ENCODE results near the gene TWNK.
A peak's percentile ranks its signal among the peaks of the same experiment; 100 is the strongest.

The TWNK gene

DNA sequence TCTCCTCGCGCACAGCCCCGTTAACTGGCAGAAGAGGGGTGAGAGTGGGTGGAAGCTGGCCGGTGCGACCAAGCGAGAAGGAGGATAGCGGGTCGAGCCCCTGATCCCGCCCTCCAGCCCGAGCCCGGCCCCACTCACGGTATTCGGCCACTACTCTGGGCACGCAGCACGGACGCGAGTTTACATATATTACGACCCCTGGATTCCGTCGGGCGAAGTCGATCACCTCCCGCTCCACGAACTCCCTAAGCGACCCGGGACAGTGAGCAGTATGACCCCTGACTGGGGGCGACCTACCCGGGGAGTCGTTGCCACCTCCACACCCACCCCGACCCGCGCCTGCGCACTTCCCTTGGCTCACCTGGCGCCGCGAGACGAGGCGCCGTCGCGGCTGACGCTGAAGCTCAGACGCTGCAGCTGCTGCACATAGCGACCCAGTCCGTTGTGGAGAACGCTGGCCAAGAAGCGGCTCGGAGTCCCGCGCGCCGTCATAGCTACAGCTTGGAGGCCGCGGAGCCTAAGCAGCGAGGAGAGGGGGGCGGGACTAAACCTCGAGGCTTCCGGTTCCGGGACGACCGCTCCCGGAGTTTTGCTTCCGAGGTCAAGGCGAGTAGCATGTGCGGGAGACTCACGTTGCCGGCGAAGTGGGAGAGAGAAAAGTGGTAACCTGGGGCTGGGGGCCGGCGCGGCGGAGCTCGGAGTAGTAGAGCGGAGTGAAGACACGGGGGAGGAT, at the start of gene TWNK, which contains the start of gene MRPL43:
TWNK (plus strand) TSS at position 592 of the 733 bp plus-strand sequence. CDS start 668 bp downstream, outside the sequence.
MRPL43 (minus strand) TSS at position 546 of the 733 bp plus-strand sequence; CDS start at position 492, 54 bp downstream.
- no peaks in the 10 kb centered on the region for H3K9me3 Mint-ChIP-seq (ENCODE audit: low read depth)
- H3K4me1 Mint-ChIP-seq (ENCODE audit: low read depth): peaks cover 44% of the 10 kb centered on the region
- peak within 1 kb of the TSS; percentile 99 for H3K4me3 Mint-ChIP-seq
- H3K36me3 Mint-ChIP-seq: peaks cover 17% of the 10 kb centered on the region
- H3K27ac Mint-ChIP-seq: peak within 1 kb of the TSS; percentile 99
- no peaks in the 10 kb centered on the region for H3K27me3 Mint-ChIP-seq

DNA sequence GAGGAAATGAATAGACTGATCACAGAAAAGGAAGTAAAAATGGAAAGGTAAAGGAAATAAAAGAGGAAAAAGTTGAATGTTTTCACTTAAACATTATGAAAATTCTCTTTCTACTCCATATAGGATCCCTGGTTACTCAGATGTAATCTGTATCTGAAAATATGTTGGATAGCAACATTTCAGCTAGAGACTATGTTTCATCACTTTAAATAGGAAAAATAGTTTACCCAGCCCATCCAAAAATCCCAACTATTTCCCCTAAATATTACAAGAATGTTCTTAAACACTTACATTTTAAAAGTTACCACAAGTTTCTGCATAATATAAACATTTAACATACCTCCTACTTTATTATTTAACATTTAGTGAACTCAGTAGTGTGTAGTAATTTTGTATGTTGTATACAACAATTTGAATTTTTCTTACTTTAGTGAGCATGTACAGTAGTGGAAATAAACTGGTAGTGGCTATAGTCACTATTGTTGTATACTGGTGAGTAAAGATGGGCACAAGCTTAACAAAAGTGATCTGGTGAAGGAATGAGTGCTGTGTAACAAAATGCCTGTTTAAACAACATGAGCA, 47.5 kb upstream of the TWNK start:
- Mint-ChIP-seq H3K27me3 (no peaks in the 10 kb centered on the region), H3K4me1 (ENCODE audit: low read depth) (peaks cover 15% of the 10 kb centered on the region), H3K4me3 (no peak overlapping the region), H3K27ac (no peak overlapping the region), H3K9me3 (ENCODE audit: low read depth) (no peaks in the 10 kb centered on the region), H3K36me3 (peaks cover 18% of the 10 kb centered on the region)

DNA sequence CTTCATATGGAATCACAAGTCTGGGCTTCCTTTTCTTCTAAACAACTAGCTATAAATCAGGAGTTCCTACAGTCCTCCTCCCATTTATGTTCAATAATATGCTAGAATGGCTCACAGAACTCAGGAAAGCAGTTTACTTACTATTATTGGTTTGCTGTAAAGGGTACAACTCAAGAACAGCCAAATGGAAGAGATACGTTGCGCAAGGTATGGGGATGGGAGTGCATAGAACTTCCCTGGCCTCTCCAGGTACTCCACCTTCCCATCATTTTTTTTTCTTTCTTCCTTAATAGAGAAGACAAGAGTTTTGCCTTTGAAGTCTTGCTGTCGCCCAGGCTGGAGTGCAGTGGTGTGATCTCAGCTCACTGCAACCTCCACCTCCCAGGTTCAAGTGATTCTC, 45.1 kb upstream of the TWNK start:
- Mint-ChIP-seq H3K27me3 (no peaks in the 10 kb centered on the region), H3K36me3 (peaks cover 18% of the 10 kb centered on the region), H3K27ac (no peak overlapping the region), H3K4me3 (no peak overlapping the region), H3K4me1 (ENCODE audit: low read depth) (peaks cover 15% of the 10 kb centered on the region), H3K9me3 (ENCODE audit: low read depth) (no peaks in the 10 kb centered on the region)

- Mint-ChIP-seq H3K9me3 (ENCODE audit: low read depth) (no peaks in the 10 kb centered on the region), H3K4me3 (no peak overlapping the region), H3K27me3 (no peaks in the 10 kb centered on the region), H3K4me1 (ENCODE audit: low read depth) (peaks cover 15% of the 10 kb centered on the region), H3K27ac (peak overlapping the region; percentile 41), H3K36me3 (peaks cover 18% of the 10 kb centered on the region)
These were observed 43.8 kb upstream of the TWNK start for GRCh38 chr10:100943508-100943907.

- no peak overlapping the region for H3K4me3 Mint-ChIP-seq
- H3K27ac Mint-ChIP-seq: no peak overlapping the region
- peaks cover 16% of the 10 kb centered on the region for H3K36me3 Mint-ChIP-seq
- H3K4me1 Mint-ChIP-seq (ENCODE audit: low read depth): peaks cover 15% of the 10 kb centered on the region
- H3K9me3 Mint-ChIP-seq (ENCODE audit: low read depth): no peaks in the 10 kb centered on the region
- H3K27me3 Mint-ChIP-seq: no peaks in the 10 kb centered on the region
These were observed 41.6 kb upstream of the TWNK start for GRCh38 chr10:100945754-100946153.

DNA sequence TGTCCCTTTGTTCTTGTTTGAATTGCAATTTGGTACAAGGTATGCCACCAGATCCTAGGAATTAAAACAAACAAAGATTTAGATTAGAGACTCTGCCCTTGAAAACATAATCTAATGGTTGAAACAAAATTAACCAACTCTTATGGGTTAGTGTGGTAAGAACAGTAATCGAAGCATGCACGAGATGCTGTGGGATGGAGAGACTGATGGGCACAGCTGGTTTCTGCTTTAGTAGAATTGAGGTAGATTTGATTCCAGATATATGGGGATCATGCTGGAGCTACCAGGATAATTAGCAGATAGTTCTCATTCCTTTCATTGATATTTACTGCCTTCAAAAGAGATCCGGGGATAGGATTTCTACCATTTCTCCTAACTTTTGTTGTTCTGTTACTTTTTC, 38.4 kb upstream of the TWNK start:
- Mint-ChIP-seq H3K4me1 (ENCODE audit: low read depth) (peaks cover 4% of the 10 kb centered on the region), H3K27me3 (no peaks in the 10 kb centered on the region), H3K9me3 (ENCODE audit: low read depth) (no peaks in the 10 kb centered on the region), H3K4me3 (no peak overlapping the region), H3K27ac (no peak overlapping the region), H3K36me3 (peaks cover 2% of the 10 kb centered on the region)

- H3K4me3 Mint-ChIP-seq: no peak overlapping the region
- H3K9me3 Mint-ChIP-seq (ENCODE audit: low read depth): no peaks in the 10 kb centered on the region
- peaks cover 10% of the 10 kb centered on the region for H3K36me3 Mint-ChIP-seq
- peaks cover 4% of the 10 kb centered on the region for H3K4me1 Mint-ChIP-seq (ENCODE audit: low read depth)
- H3K27ac Mint-ChIP-seq: no peak overlapping the region
- H3K27me3 Mint-ChIP-seq: no peaks in the 10 kb centered on the region
These were observed 27.1 kb upstream of the TWNK start for GRCh38 chr10:100960251-100960650.

GRCh38 chr10:100962351-100963080, 24.8 kb upstream of the TWNK start:
- no peak overlapping the region for H3K4me3 Mint-ChIP-seq
- H3K4me1 Mint-ChIP-seq (ENCODE audit: low read depth): no peaks in the 10 kb centered on the region
- H3K27ac Mint-ChIP-seq: no peak overlapping the region
- no peaks in the 10 kb centered on the region for H3K27me3 Mint-ChIP-seq
- H3K9me3 Mint-ChIP-seq (ENCODE audit: low read depth): no peaks in the 10 kb centered on the region
- peaks cover 6% of the 10 kb centered on the region for H3K36me3 Mint-ChIP-seq

DNA sequence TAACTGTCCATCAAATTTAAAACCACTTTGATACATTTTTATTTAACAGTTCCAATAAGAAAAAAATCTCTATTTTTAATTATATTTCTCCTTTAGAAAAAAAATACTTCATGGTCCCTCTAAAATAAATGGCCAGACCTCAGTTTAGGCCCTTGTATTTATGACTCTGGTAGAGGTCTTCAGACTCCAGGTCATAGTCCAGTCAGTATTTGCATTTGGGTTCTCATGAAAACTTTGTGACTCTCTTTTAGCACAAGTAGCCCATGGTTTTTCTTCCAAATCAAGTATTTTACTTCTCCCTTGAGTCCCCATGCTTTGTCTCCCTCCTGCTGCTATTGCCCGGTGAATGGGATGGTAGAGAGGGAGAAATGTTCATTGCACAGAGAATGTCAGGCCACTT, 23.5 kb upstream of the TWNK start:
- Mint-ChIP-seq H3K4me3 (no peak overlapping the region), H3K27me3 (no peaks in the 10 kb centered on the region), H3K36me3 (peaks cover 4% of the 10 kb centered on the region), H3K9me3 (ENCODE audit: low read depth) (no peaks in the 10 kb centered on the region), H3K27ac (no peak overlapping the region), H3K4me1 (ENCODE audit: low read depth) (peaks cover 6% of the 10 kb centered on the region)

- no peaks in the 10 kb centered on the region for H3K36me3 Mint-ChIP-seq
- peaks cover 6% of the 10 kb centered on the region for H3K4me1 Mint-ChIP-seq (ENCODE audit: low read depth)
- H3K27ac Mint-ChIP-seq: no peak overlapping the region
- no peaks in the 10 kb centered on the region for H3K9me3 Mint-ChIP-seq (ENCODE audit: low read depth)
- H3K4me3 Mint-ChIP-seq: no peak overlapping the region
- no peaks in the 10 kb centered on the region for H3K27me3 Mint-ChIP-seq
These were observed 21.5 kb upstream of the TWNK start for GRCh38 chr10:100965820-100966219.

DNA sequence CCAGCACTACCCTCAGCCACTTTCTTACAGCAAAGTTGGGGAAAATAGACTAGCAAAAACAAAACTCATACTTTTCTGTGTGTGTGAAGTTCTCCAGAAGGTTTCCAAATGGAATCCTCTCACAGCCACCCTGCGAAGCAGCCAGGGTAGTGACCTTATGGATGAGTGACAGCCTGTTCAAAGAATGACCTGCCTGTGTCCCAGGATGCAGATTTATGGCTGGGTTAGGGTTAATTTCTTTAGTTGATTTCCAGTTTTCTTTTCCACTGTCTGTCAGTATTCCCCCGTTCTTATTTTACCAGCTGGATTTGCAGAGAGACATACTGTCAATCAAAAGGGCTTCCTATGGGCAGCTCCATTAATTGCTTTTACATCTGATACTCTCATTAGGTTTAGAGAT, 20.5 kb upstream of the TWNK start:
- Mint-ChIP-seq H3K4me3 (no peak overlapping the region), H3K36me3 (no peaks in the 10 kb centered on the region), H3K27ac (no peak overlapping the region), H3K27me3 (no peaks in the 10 kb centered on the region), H3K9me3 (ENCODE audit: low read depth) (no peaks in the 10 kb centered on the region), H3K4me1 (ENCODE audit: low read depth) (peaks cover 6% of the 10 kb centered on the region)

DNA sequence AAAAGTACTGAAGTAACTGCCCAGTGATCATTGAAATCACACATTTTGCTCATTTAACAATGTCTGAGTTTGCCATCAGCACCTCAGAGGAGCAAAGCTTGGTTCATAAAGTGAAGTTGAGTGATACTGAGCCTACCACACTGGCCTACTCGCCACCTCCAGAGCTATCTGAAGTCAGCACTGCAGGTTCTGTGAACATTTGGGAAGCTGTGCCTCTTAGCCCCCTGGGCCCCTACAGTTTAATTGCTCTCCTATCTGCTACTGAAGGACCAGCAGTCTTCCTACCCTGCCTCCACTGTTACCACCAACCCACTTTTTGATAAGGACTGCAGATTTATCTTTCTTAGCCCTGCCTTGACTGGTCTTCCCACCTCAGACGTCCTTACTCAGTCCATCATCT, 20.0 kb upstream of the TWNK start:
- Mint-ChIP-seq H3K27me3 (no peaks in the 10 kb centered on the region), H3K9me3 (ENCODE audit: low read depth) (no peaks in the 10 kb centered on the region), H3K4me3 (no peak overlapping the region), H3K4me1 (ENCODE audit: low read depth) (peaks cover 6% of the 10 kb centered on the region), H3K27ac (no peak overlapping the region), H3K36me3 (no peaks in the 10 kb centered on the region)

GRCh38 chr10:100968062-100968736, 19.1 kb upstream of the TWNK start:
- no peak overlapping the region for H3K27ac Mint-ChIP-seq
- H3K4me3 Mint-ChIP-seq: peak overlapping the region; percentile 75
- H3K27me3 Mint-ChIP-seq: no peaks in the 10 kb centered on the region
- H3K36me3 Mint-ChIP-seq: no peaks in the 10 kb centered on the region
- H3K4me1 Mint-ChIP-seq (ENCODE audit: low read depth): peaks cover 6% of the 10 kb centered on the region
- H3K9me3 Mint-ChIP-seq (ENCODE audit: low read depth): no peaks in the 10 kb centered on the region

- Mint-ChIP-seq H3K27me3 (no peaks in the 10 kb centered on the region), H3K36me3 (no peaks in the 10 kb centered on the region), H3K27ac (no peak overlapping the region), H3K4me1 (ENCODE audit: low read depth) (peaks cover 6% of the 10 kb centered on the region), H3K9me3 (ENCODE audit: low read depth) (no peaks in the 10 kb centered on the region), H3K4me3 (peak overlapping the region; percentile 75)
These were observed 18.5 kb upstream of the TWNK start for GRCh38 chr10:100968863-100969186.
